Panc1 (cell line): ENCODE results near the gene USP37. TPM values are rescaled to one million over a fixed set of nuclear protein-coding genes. Genes with fewer than 3 reads are reported as not detected.

Experiments used
- ATAC-seq: fragments of 200-7000 bp; cut with Tn5 transposase; 2 replicates; pipeline ENCODE4 v1.9.1; 2020; ENCODE audit warnings: mild to moderate bottlenecking, moderate library complexity
- BruUV-seq: library from RNA; stranded (reverse); fragments of 400-500 nt; replicated peaks from 2 replicates; lab custom pipeline; 2021; lab: Mats Ljungman, UMichigan
- CTCF ChIA-PET: fragments of 300-600 bp; sonication (Branson Sonifier 250); formaldehyde crosslinking; loops from one replicate; lab custom pipeline; 2022; ENCODE audit warnings: antibody characterized with exemption; lab: Charles Lee
- POLR2A ChIA-PET: fragments of 300-600 bp; sonication (Branson Sonifier 250); formaldehyde crosslinking; loops from one replicate; lab custom pipeline; 2022; ENCODE audit warnings: antibody characterized with exemption; lab: Charles Lee
- DNase-seq: peaks from one replicate; pipeline ENCODE4 v3.0.0-alpha.2; 2010; ENCODE audit warnings: low read depth, low spot score
- H3K27ac ChIP-seq: 2 replicates; pipeline ENCODE4 v1.5.1; 2011; ENCODE audit warnings: mild to moderate bottlenecking, low read length, inconsistent platforms
- H3K27me3 ChIP-seq: fragments of 200-500 bp; sonication (Bioruptor generic); 2 replicates; pipeline ENCODE4 v1.6.0; 2014; ENCODE audit warnings: low read length, inconsistent platforms; ENCODE audit not compliant: control insufficient read depth, insufficient read depth
- H3K36me3 ChIP-seq: fragments of 200-500 bp; sonication (Bioruptor generic); 2 replicates; pipeline ENCODE4 v1.5.1; 2014; ENCODE audit warnings: inconsistent platforms, mild to moderate bottlenecking, low read length, moderate library complexity; ENCODE audit not compliant: control insufficient read depth, insufficient read depth
- H3K4me1 ChIP-seq: 2 replicates; pipeline ENCODE4 v1.5.1; 2011; ENCODE audit warnings: inconsistent platforms, mild to moderate bottlenecking, low read length, moderate library complexity; ENCODE audit not compliant: control insufficient read depth, insufficient read depth
- H3K4me3 ChIP-seq, 2 experiments: 2 replicates each; pipeline ENCODE4 v1.5.1; 2011 to 2012; ENCODE audit warnings: low read depth in 2 of 2, low read length in 2 of 2, mild to moderate bottlenecking in 2 of 2, inconsistent platforms in 1 of 2, moderate library complexity in 1 of 2
- H3K9me3 ChIP-seq: fragments of 200-500 bp; sonication (Bioruptor generic); 2 replicates; pipeline ENCODE4 v1.5.1; 2014; ENCODE audit warnings: low read depth, mild to moderate bottlenecking, inconsistent platforms, low read length, moderate library complexity; ENCODE audit not compliant: control insufficient read depth, insufficient read depth
- CTCF ChIP-seq: fragments of 450-650 bp; IDR thresholded peaks from 2 replicates; pipeline ENCODE4 v1.5.1; 2017; ENCODE audit warnings: mild to moderate bottlenecking
- POLR2AphosphoS5 ChIP-seq: IDR thresholded peaks from 2 replicates; pipeline ENCODE4 v1.6.1; 2012; ENCODE audit warnings: mild to moderate bottlenecking, low read depth, low read length, moderate library complexity
- REST ChIP-seq, 2 experiments: IDR thresholded peaks; 2 replicates each; pipeline ENCODE4 v1.6.1; 2011 to 2012; ENCODE audit warnings: low read depth in 2 of 2, control low read depth in 1 of 2, low read length in 1 of 2, mild to moderate bottlenecking in 1 of 2, moderate library complexity in 1 of 2; ENCODE audit not compliant: insufficient read depth in 1 of 2
- SIN3A ChIP-seq: IDR thresholded peaks from 2 replicates; pipeline ENCODE4 v1.6.1; 2012; ENCODE audit warnings: low read depth, mild to moderate bottlenecking, low read length, moderate library complexity, borderline replicate concordance; ENCODE audit not compliant: insufficient read depth
- TCF7L2 ChIP-seq: IDR thresholded peaks from 2 replicates; pipeline ENCODE4 v1.6.1; 2011; ENCODE audit warnings: mild to moderate bottlenecking, low read depth, low read length, inconsistent platforms
- in situ Hi-C: cut with HindIII; loops from 2 replicates; pipeline ENCODE4 v1.10.0; 2016; ENCODE audit warnings: low sequenced_read_pairs, low pct_unique_long_range_greater_than_20kb
- intact Hi-C: fragments of 100-400 bp; cut with micrococcal nuclease; formaldehyde crosslinking; loops from one replicate; pipeline ENCODE4 v1.10.0; 2022; ENCODE audit not compliant: unreplicated experiment
- total RNA-seq: library from RNA; stranded (reverse); gene quantifications from one replicate; pipeline ENCODE4 v1.2.1, GENCODE V29; 2021; ENCODE audit not compliant: unreplicated experiment

USP37 gene
- total RNA-seq, 1 experiment from 2014 or later, result 19.2 TPM

- POLR2A ChIA-PET, result interaction anchor here (0.6 kb wide), 1 partner anchor 34 kb away, joined by 4 read pairs; no protein-coding TSS in a partner anchor
- ATAC-seq (peak; percentile 81), DNase-seq (no peak)
- CTCF ChIA-PET, result no interaction called here
- peaks cover 16% of the 10 kb centered on the region for H3K4me1 ChIP-seq
- BruUV-seq, result no TSS peak
- H3K27me3 ChIP-seq, result no peaks in the 10 kb centered on the region
- H3K4me3 ChIP-seq, result peak within 1 kb of the TSS; percentile 31 to 50
- H3K27ac ChIP-seq, result peak within 1 kb of the TSS; percentile 42; the same call in 1 of the 2 replicates
- TF ChIP-seq POLR2AphosphoS5 (no peak), CTCF (no peak), REST (IDR thresholded peaks at IDR 0.05; ENCODE audit: insufficient read depth in 1 of 2, low read depth in 2 of 2, low read length in 1 of 2) (no peak), SIN3A (no peak), TCF7L2 (no peak)
- intact Hi-C loops (no loop called here), in situ Hi-C loops (no loop called here)
- H3K36me3 ChIP-seq, result no peaks in the 10 kb centered on the region
- no peaks in the 10 kb centered on the region for H3K9me3 ChIP-seq
Observed at GRCh38 chr2:218607436-218608115, 39.4 kb upstream of the USP37 start, which contains the start of gene PLCD4. TSS of gene PLCD4 (plus strand) at chr2:218607899. CDS start at chr2:218615740, 7,841 bp downstream.

GRCh38 chr2:218605432-218605831 is 37.3 kb upstream of the USP37 start:
- no peak overlapping the region for H3K27ac ChIP-seq
- H3K27me3 ChIP-seq, result no peaks in the 10 kb centered on the region
- intact Hi-C loops (no loop called here), in situ Hi-C loops (no loop called here)
- TF ChIP-seq REST (IDR thresholded peaks at IDR 0.05; ENCODE audit: insufficient read depth in 1 of 2, low read depth in 2 of 2, low read length in 1 of 2), result no peak
- TF ChIP-seq POLR2AphosphoS5, result no peak
- TF ChIP-seq SIN3A, result no peak
- TF ChIP-seq CTCF, result no peak
- no peak for TF ChIP-seq TCF7L2
- no peaks in the 10 kb centered on the region for H3K9me3 ChIP-seq
- CTCF ChIA-PET, result no interaction called here
- no peak overlapping the region for H3K4me3 ChIP-seq
- DNase-seq, result no peak
- peaks cover 16% of the 10 kb centered on the region for H3K4me1 ChIP-seq
- BruUV-seq, result no TSS peak
- POLR2A ChIA-PET, result no interaction called here
- ATAC-seq, result no peak
- no peaks in the 10 kb centered on the region for H3K36me3 ChIP-seq
